H1 (cell line): ENCODE results near the gene CTCF. TPM values are rescaled to one million over a fixed set of nuclear protein-coding genes. Genes with fewer than 3 reads are reported as not detected.

Experiments
- CHD2 ChIP-seq: IDR thresholded peaks from 2 replicates; pipeline ENCODE4 v1.6.1; 2012; ENCODE audit warnings: low read length, improper control_type of control experiment
- EZH2 ChIP-seq: fragments of 200-600 bp; sonication (generic); IDR thresholded peaks from 2 replicates; pipeline ENCODE4 v1.7.1; 2012; ENCODE audit warnings: low read depth, mild to moderate bottlenecking, moderate library complexity, low read length, inconsistent platforms; ENCODE audit not compliant: severe bottlenecking
- HDAC6 ChIP-seq: IDR thresholded peaks from one replicate; pipeline ENCODE4 v1.7.1; 2012; ENCODE audit warnings: low read depth, mild to moderate bottlenecking, inconsistent platforms, low read length, moderate library complexity
- MAFK ChIP-seq: IDR thresholded peaks from 2 replicates; pipeline ENCODE4 v1.6.1; 2012; ENCODE audit warnings: low read depth, mild to moderate bottlenecking, improper control_type of control experiment, low read length
- MAX ChIP-seq: IDR thresholded peaks from 2 replicates; pipeline ENCODE4 v1.6.1; 2012; ENCODE audit warnings: inconsistent platforms
- NRF1 ChIP-seq: IDR thresholded peaks from 2 replicates; pipeline ENCODE4 v1.6.1; 2011; ENCODE audit warnings: mild to moderate bottlenecking, low read depth, low read length, improper control_type of control experiment
- RXRA ChIP-seq: IDR thresholded peaks from 2 replicates; pipeline ENCODE4 v1.6.1; 2011; ENCODE audit warnings: low read depth, mild to moderate bottlenecking, low read length, moderate library complexity; ENCODE audit not compliant: insufficient read depth
- SIN3A ChIP-seq, 2 experiments: IDR thresholded peaks in 1 of 2; conservative IDR thresholded peaks in 1 of 2; 2 replicates each; pipeline ENCODE4 v1.6.1; 2011 to 2012; ENCODE audit warnings: low read length in 2 of 2, improper control_type of control experiment in 1 of 2, low read depth in 1 of 2, mild to moderate bottlenecking in 1 of 2
- SP4 ChIP-seq: IDR thresholded peaks from 2 replicates; pipeline ENCODE4 v1.6.1; 2012; ENCODE audit warnings: low read length, inconsistent platforms
- SRF ChIP-seq: IDR thresholded peaks from 2 replicates; pipeline ENCODE4 v1.6.1; 2011; ENCODE audit warnings: mild to moderate bottlenecking, low read depth, low read length, moderate library complexity
- polyA plus RNA-seq, 7 experiments: library from polyadenylated mRNA; depleted of rRNA in 3 of 7; stranded (reverse) in 5 of 7; unstranded in 2 of 7; fragments of >200 nt in 5 of 7; fragments of 200-250 nt in 2 of 7; gene quantifications; 1 replicate in 5 of 7; 2 replicates in 1 of 7; 4 replicates in 1 of 7; pipeline versions ENCODE4 v1.2.1 to v1.2.3, GENCODE V29; 2011 to 2013; ENCODE audit warnings: missing spikeins in 2 of 7, mixed read lengths in 2 of 7
- total RNA-seq: library from RNA; stranded (reverse); fragmentation: NEBNext Ultra II Directional; extraction: Animal tissue kit (Norgen Biotek cat#: 25700); gene quantifications from 2 replicates; pipeline ENCODE4 v1.2.1, GENCODE V29; 2021
- TF ChIP-seq, protein P1 (sequence below): fragments of 300-600 bp; sonication (generic); IDR thresholded peaks from 2 replicates; pipeline ENCODE4 v1.7.1; 2012; ENCODE audit warnings: low read length, moderate library complexity, mild to moderate bottlenecking, inconsistent platforms; ENCODE audit not compliant: insufficient replicate concordance

The CTCF gene
- total and polyA plus RNA-seq, 2 of the 8 experiments (the other 6 are each of a cell fraction or from before 2014, with no cell fraction given), result 32.4 to 66.0 TPM

DNA sequence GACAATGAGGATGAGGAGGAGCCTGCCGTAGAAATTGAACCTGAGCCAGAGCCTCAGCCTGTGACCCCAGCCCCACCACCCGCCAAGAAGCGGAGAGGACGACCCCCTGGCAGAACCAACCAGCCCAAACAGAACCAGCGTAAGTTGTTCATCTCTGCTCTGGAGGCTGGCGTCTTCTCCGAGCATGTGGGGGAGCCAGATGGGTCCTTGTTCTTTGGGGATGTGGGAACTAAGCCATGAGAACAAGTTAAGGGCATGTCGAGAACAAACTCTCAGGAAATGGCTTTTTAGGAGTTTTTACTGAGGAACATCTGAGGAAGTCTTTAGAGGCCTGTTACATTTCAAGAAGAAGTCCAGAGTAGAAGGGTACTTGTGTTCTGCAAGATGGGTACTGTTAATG, 74.4 kb downstream of the CTCF start (continued):
- TF ChIP-seq, protein P1, sequence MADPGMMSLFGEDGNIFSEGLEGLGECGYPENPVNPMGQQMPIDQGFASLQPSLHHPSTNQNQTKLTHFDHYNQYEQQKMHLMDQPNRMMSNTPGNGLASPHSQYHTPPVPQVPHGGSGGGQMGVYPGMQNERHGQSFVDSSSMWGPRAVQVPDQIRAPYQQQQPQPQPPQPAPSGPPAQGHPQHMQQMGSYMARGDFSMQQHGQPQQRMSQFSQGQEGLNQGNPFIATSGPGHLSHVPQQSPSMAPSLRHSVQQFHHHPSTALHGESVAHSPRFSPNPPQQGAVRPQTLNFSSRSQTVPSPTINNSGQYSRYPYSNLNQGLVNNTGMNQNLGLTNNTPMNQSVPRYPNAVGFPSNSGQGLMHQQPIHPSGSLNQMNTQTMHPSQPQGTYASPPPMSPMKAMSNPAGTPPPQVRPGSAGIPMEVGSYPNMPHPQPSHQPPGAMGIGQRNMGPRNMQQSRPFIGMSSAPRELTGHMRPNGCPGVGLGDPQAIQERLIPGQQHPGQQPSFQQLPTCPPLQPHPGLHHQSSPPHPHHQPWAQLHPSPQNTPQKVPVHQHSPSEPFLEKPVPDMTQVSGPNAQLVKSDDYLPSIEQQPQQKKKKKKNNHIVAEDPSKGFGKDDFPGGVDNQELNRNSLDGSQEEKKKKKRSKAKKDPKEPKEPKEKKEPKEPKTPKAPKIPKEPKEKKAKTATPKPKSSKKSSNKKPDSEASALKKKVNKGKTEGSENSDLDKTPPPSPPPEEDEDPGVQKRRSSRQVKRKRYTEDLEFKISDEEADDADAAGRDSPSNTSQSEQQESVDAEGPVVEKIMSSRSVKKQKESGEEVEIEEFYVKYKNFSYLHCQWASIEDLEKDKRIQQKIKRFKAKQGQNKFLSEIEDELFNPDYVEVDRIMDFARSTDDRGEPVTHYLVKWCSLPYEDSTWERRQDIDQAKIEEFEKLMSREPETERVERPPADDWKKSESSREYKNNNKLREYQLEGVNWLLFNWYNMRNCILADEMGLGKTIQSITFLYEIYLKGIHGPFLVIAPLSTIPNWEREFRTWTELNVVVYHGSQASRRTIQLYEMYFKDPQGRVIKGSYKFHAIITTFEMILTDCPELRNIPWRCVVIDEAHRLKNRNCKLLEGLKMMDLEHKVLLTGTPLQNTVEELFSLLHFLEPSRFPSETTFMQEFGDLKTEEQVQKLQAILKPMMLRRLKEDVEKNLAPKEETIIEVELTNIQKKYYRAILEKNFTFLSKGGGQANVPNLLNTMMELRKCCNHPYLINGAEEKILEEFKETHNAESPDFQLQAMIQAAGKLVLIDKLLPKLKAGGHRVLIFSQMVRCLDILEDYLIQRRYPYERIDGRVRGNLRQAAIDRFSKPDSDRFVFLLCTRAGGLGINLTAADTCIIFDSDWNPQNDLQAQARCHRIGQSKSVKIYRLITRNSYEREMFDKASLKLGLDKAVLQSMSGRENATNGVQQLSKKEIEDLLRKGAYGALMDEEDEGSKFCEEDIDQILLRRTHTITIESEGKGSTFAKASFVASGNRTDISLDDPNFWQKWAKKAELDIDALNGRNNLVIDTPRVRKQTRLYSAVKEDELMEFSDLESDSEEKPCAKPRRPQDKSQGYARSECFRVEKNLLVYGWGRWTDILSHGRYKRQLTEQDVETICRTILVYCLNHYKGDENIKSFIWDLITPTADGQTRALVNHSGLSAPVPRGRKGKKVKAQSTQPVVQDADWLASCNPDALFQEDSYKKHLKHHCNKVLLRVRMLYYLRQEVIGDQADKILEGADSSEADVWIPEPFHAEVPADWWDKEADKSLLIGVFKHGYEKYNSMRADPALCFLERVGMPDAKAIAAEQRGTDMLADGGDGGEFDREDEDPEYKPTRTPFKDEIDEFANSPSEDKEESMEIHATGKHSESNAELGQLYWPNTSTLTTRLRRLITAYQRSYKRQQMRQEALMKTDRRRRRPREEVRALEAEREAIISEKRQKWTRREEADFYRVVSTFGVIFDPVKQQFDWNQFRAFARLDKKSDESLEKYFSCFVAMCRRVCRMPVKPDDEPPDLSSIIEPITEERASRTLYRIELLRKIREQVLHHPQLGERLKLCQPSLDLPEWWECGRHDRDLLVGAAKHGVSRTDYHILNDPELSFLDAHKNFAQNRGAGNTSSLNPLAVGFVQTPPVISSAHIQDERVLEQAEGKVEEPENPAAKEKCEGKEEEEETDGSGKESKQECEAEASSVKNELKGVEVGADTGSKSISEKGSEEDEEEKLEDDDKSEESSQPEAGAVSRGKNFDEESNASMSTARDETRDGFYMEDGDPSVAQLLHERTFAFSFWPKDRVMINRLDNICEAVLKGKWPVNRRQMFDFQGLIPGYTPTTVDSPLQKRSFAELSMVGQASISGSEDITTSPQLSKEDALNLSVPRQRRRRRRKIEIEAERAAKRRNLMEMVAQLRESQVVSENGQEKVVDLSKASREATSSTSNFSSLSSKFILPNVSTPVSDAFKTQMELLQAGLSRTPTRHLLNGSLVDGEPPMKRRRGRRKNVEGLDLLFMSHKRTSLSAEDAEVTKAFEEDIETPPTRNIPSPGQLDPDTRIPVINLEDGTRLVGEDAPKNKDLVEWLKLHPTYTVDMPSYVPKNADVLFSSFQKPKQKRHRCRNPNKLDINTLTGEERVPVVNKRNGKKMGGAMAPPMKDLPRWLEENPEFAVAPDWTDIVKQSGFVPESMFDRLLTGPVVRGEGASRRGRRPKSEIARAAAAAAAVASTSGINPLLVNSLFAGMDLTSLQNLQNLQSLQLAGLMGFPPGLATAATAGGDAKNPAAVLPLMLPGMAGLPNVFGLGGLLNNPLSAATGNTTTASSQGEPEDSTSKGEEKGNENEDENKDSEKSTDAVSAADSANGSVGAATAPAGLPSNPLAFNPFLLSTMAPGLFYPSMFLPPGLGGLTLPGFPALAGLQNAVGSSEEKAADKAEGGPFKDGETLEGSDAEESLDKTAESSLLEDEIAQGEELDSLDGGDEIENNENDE, result no peak
- TF ChIP-seq RXRA (no peak), SP4 (no peak), NRF1 (no peak), SIN3A (conservative IDR thresholded peaks at IDR 0.05 in 1 of 2, IDR thresholded peaks at IDR 0.05 in 1 of 2; ENCODE audit: low read depth in 1 of 2, low read length in 2 of 2) (no peak), MAFK (no peak), EZH2 (no peak), MAX (no peak), CHD2 (no peak), SRF (no peak), HDAC6 (no peak)
